HUES64 (cell line): ENCODE results near the gene SCUBE1.

Experiments used
- H3K27ac ChIP-seq: 2 replicates; pipeline ENCODE4 v1.7.0; 2013; ENCODE audit warnings: low read depth, low read length, inconsistent platforms
- H3K27me3 ChIP-seq: 2 replicates; pipeline ENCODE4 v1.6.1; 2013; ENCODE audit warnings: mild to moderate bottlenecking, low read length; ENCODE audit not compliant: insufficient read depth
- H3K36me3 ChIP-seq: 2 replicates; pipeline ENCODE4 v1.6.1; 2013; ENCODE audit warnings: mild to moderate bottlenecking, low read length; ENCODE audit not compliant: insufficient read depth
- H3K4me1 ChIP-seq: 2 replicates; pipeline ENCODE4 v1.6.1; 2013; ENCODE audit warnings: mild to moderate bottlenecking, low read length, moderate library complexity; ENCODE audit not compliant: insufficient read depth
- H3K4me3 ChIP-seq: 2 replicates; pipeline ENCODE4 v1.5.1; 2013; ENCODE audit warnings: mild to moderate bottlenecking, low read length, moderate library complexity
- H3K9ac ChIP-seq: 2 replicates; pipeline ENCODE4 v1.6.1; 2013; ENCODE audit warnings: mild to moderate bottlenecking, low read depth, low read length
- H3K9me3 ChIP-seq: 2 replicates; pipeline ENCODE4 v1.6.1; 2013; ENCODE audit warnings: low read depth, low read length; ENCODE audit not compliant: insufficient read depth
- WGBS: fragments of 150-250, 120-280 bp; methylation state at CpG from one replicate; pipeline ENCODE4 v1.1.7; 2013; ENCODE audit warnings: missing lambda C conversion rate; 5-methylcytosine and 5-hydroxymethylcytosine counted together

The SCUBE1 gene

DNA sequence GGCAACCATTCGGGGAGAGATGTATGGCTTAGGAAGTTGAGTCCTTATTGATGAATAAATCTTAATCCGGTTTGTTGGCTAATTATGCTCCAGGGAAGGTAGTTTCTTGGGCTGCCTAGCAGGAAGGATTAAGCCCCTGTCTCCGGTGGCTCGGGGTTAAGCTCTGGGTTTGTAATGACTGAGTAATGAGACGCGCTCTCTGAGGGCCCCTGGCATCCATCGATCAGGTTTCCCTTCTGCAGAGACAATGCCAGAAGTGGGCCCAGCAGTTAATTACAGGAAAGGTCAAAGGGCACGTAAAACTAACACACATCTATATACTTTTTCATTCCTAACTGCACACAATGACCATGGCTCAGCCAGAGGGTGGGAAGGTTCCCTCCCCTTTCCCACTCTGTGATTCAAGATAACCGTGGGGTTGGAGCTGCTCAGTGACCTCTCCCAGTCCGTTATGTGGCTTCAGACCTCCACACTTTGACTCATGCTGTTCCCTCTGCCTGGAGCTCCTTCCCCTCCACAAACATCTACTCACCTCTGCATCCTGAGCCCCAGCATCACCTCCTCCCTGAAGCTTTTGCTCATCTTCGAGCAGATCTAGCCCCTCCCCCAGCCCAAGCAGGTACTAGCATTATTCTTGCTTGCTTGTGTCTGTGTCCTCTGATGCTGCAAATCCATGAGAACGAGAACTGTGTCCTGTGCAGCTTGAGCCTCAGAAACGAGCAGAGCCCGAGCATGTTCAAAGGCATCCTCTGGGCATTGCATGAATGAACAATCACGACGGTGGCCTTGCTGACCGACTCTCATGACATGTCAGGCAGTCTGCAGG is 16.6 kb downstream of the SCUBE1 start:
- H3K9me3 ChIP-seq: no peaks in the 10 kb centered on the region
- H3K27ac ChIP-seq: no peak overlapping the region
- 79% methylated on average over 17 of the region's 17 CpGs for WGBS
- H3K4me3 ChIP-seq: no peak overlapping the region
- H3K36me3 ChIP-seq: no peaks in the 10 kb centered on the region
- no peak overlapping the region; the same call in 1 of the 2 replicates for H3K9ac ChIP-seq
- no peaks in the 10 kb centered on the region; the same call in 1 of the 2 replicates for H3K27me3 ChIP-seq
- H3K4me1 ChIP-seq: peaks cover 27% of the 10 kb centered on the region

GRCh38 chr22:43325176-43325575 is 18.0 kb downstream of the SCUBE1 start:
- WGBS: 93% methylated on average over 13 of the region's 13 CpGs
- Histone ChIP-seq H3K9me3 (no peaks in the 10 kb centered on the region), H3K27ac (no peak overlapping the region), H3K9ac (no peak overlapping the region), H3K27me3 (no peaks in the 10 kb centered on the region; the same call in 1 of the 2 replicates), H3K36me3 (no peaks in the 10 kb centered on the region), H3K4me1 (peaks cover 27% of the 10 kb centered on the region), H3K4me3 (no peak overlapping the region)

DNA sequence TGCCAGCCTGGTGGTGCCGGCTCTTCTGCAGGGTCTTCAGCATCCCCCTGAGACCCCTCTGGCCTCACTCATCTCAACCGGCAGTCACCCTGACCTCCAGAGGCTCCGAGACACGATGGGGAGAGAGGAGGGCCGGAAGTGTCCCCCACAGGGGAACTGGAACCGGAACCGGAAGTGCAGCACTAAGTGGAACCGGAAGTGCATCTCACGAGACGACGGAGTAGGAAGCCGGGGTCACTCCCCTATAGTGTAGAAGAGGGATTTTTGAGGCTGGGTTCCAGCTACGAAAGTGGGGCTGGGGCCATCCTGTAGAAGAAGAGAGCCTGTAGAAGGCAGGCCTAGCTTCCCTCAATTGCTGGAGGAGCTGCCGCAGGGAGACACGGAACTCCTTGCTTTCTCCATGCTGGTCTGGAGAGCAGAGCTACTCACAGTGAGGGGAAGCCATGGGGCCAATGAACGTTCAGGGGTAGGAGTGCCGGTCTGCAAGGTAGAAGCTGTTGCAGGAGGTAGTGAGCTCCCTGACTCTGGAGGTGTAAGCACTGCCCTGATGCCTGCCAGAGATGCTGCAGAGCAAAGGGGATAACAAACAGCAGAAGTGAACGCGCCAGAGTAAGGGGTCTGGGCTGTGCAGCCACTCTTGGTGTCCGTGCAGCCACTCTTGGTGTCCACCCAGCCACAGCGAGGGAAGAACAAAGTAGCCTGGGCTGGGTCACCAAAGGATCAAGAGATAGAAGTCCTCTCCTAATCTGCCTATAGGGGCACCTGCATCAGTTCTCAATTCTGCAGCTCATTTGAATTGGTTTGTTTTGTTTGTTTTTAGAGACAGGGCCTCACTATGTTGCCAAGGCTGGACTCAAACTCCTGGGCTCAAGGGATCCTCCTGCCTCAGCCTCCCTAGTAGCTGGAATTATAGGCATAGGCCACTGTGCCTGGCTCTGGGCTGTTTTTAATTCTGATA is 21.9 kb downstream of the SCUBE1 start:
- 94% methylated on average over 21 of the region's 21 CpGs for WGBS
- Histone ChIP-seq H3K4me1 (peaks cover 8% of the 10 kb centered on the region; the same call in 1 of the 2 replicates), H3K4me3 (no peak overlapping the region), H3K36me3 (no peaks in the 10 kb centered on the region; the same call in 1 of the 2 replicates), H3K27ac (no peak overlapping the region), H3K27me3 (no peaks in the 10 kb centered on the region; the same call in 1 of the 2 replicates), H3K9ac (no peak overlapping the region), H3K9me3 (no peaks in the 10 kb centered on the region)

DNA sequence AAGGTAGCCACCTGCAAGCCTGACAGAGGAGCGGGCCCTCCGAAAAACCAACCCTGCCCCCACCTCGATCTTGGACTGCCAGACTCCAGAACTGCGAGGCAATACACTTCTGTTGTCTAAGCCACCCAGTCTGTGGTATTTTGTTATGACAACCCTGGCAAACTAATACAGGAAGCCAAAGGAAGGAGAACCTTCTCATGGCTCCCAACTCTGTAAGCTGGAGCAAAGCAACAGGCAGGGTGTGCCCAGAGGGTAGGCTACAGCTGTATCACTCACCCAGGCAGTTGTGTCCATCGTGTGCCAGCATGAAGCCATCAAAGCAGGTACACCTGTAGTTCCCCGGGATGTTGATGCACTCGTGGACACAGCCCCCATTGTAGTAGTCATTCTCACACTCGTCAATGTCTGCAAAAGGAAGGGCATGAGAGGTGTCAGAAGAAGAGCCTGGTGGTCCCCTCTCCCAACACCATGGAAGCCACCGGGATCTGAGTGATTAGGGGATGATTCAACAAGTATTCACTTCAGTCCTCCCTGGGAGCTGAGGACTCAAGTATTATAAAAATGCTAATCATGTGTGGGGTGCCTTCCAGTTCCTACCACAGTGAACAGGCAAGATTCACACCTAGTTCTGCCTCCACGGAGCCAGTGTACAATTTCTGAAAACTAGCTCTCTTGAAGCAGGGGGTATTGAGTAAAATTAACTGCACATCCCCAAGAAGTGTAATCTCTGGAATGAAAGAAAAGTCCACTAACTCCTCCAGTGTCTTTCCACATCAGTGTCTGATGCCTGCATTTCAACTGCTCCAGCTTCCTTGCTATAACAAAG is 23.3 kb downstream of the SCUBE1 start:
- WGBS: 86% methylated on average over 10 of the region's 10 CpGs
- Histone ChIP-seq H3K27me3 (no peaks in the 10 kb centered on the region; the same call in 1 of the 2 replicates), H3K27ac (no peak overlapping the region)

DNA sequence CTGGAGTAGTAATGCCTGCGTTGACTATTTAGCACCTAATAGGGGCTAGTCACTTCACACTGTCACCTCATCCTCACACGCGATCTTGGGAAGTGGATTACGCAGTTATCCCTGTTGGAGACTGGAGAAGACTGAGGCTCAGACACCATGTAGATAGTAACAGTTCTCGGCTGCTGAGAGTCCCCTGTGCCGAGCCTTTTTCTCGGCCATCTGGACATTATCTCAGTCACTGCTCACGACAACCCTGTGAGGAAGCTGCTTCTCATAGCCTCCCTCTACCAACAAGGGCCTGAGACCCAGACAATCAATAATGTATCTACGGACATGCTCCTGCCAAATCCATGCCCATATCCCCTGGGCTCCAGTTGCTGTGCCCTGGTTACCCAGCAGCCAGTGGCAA is 25.9 kb downstream of the SCUBE1 start:
- no peaks in the 10 kb centered on the region for H3K9me3 ChIP-seq
- no peak overlapping the region for H3K27ac ChIP-seq
- no peaks in the 10 kb centered on the region for H3K27me3 ChIP-seq
- peaks cover 3% of the 10 kb centered on the region; the same call in 1 of the 2 replicates for H3K4me1 ChIP-seq
- H3K4me3 ChIP-seq: no peak overlapping the region
- H3K9ac ChIP-seq: no peak overlapping the region
- H3K36me3 ChIP-seq: no peaks in the 10 kb centered on the region; the same call in 1 of the 2 replicates
- 87% methylated on average over 9 of the region's 9 CpGs for WGBS

More for the DNA sequence above, 23.3 kb downstream of the SCUBE1 start:
- Histone ChIP-seq H3K36me3 (no peaks in the 10 kb centered on the region; the same call in 1 of the 2 replicates), H3K9me3 (no peaks in the 10 kb centered on the region), H3K4me1 (peaks cover 3% of the 10 kb centered on the region), H3K4me3 (no peak overlapping the region), H3K9ac (no peak overlapping the region)

DNA sequence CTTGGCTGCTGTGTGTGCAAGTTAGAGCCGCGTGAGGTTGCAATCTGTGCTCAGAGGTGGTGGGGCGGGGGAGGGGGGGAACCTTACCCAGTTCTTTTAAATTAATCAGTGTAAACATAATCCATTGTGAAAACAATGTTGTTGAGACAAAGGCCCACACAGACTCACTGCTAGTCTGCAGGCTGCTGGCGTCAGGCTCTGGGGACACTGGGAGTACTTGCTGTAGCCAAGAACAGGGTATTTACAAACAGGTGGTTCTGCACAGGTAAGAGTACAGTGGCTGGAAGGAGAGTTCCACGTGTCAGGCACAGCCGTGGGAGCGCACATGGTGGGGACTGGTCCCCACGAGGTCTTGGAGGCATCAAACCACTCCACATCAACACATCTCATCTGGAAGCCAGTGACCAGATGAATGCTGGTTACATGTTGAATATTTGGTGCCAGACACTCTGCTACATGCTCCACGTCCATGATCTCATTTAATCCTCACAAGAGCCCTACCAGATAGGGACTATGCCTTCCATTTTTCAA is 27.4 kb downstream of the SCUBE1 start:
- Histone ChIP-seq H3K27me3 (no peaks in the 10 kb centered on the region), H3K9me3 (no peaks in the 10 kb centered on the region), H3K36me3 (no peaks in the 10 kb centered on the region; the same call in 1 of the 2 replicates), H3K9ac (no peak overlapping the region), H3K27ac (no peak overlapping the region), H3K4me3 (no peak overlapping the region), H3K4me1 (peaks cover 3% of the 10 kb centered on the region; the same call in 1 of the 2 replicates)
- WGBS: 78% methylated on average over 8 of the region's 9 CpGs

DNA sequence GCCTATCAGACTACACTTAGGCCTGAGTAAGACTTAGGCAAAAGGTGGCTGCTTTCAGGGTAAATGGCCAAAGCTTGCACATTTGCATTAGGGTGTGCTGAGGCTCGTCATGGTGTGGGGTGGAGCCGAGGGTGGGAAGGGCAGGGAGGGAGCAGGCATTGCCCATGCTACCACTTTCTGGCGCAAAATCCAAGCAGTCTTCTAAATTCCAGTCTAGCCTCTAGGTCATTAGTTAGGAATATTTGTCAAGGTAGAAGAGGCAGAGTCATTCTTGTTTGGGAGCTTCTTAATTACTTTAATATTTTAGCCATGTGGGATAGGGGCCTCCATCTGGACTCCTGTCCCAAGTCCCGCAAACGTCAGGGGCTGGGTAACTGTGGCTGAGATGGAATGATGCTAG is 28.6 kb downstream of the SCUBE1 start:
- Histone ChIP-seq H3K4me1 (peaks cover 3% of the 10 kb centered on the region; the same call in 1 of the 2 replicates), H3K27ac (no peak overlapping the region)
- 75% methylated on average over 5 of the region's 5 CpGs for WGBS

GRCh38 chr22:43313890-43314474 is 29.2 kb downstream of the SCUBE1 start:
- no peak overlapping the region for H3K9ac ChIP-seq
- H3K4me3 ChIP-seq: no peak overlapping the region
- no peaks in the 10 kb centered on the region for H3K27me3 ChIP-seq
- WGBS: 90% methylated on average over 7 of the region's 7 CpGs
- no peak overlapping the region for H3K27ac ChIP-seq
- H3K9me3 ChIP-seq: no peaks in the 10 kb centered on the region
- peaks cover 3% of the 10 kb centered on the region; the same call in 1 of the 2 replicates for H3K4me1 ChIP-seq
- no peaks in the 10 kb centered on the region; the same call in 1 of the 2 replicates for H3K36me3 ChIP-seq

More for the DNA sequence above, 28.6 kb downstream of the SCUBE1 start:
- Histone ChIP-seq H3K36me3 (no peaks in the 10 kb centered on the region; the same call in 1 of the 2 replicates), H3K9me3 (no peaks in the 10 kb centered on the region), H3K9ac (no peak overlapping the region), H3K4me3 (no peak overlapping the region), H3K27me3 (no peaks in the 10 kb centered on the region)

- H3K27ac ChIP-seq: no peak overlapping the region
- no peaks in the 10 kb centered on the region for H3K9me3 ChIP-seq
- H3K4me1 ChIP-seq: peaks cover 3% of the 10 kb centered on the region; the same call in 1 of the 2 replicates
- no peaks in the 10 kb centered on the region; the same call in 1 of the 2 replicates for H3K36me3 ChIP-seq
- 90% methylated on average over 6 of the region's 6 CpGs for whole genome bisulfite sequencing
- no peak overlapping the region for H3K9ac ChIP-seq
- no peaks in the 10 kb centered on the region for H3K27me3 ChIP-seq
- no peak overlapping the region for H3K4me3 ChIP-seq
Observed at GRCh38 chr22:43313244-43313889, 29.8 kb downstream of the SCUBE1 start.
